ENCODE measurements around the gene STAMBP.

Gene STAMBP

DNA sequence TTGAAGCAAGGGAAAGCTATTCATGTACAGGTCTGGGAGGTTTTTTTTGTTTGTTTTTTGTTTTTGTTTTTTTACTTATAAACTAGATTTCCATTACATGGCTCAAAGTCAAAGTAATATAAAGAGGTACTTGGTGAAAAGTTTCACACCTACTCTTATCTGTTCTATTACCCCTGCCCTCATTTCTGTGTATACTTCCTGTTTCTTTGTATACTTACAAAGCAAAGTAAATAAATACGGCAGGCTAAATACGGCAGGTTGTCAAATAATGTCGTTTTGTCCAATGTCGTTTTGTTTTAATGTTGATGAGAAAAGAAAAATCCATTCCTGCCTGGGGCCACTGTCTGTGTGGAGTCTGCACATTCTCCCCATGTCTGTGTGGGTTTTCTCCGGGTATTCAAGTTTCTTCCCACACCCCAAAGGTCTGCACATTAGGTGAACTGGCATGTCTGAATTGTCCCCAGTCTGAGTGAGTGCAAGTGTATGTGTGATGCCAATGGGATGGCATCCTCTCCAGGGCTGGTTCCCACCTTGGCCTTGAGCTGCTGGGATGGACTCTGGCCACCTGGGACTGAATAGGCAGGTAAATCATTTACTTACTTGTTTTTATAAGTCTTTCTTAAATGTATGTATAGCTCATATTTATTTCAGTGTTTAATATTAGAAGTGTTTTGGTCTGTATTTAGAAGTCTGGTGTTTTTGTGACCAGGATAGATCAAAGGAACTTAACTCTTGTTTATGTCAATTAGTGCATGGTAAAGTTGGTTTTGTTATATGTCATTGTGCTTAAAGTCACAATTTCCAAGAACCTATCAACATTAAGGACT, 13.4 kb downstream of the STAMBP start:
- POLR2A ChIA-PET = no interaction called here
- CTCF ChIA-PET = interaction anchor here (1.5 to 1.6 kb wide), 2 partner anchors 18 to 22 kb away, joined by 4 to 6 read pairs; no protein-coding TSS in a partner anchor
- DNase-seq (ENCODE audit: extremely low spot score) = no peak

DNA sequence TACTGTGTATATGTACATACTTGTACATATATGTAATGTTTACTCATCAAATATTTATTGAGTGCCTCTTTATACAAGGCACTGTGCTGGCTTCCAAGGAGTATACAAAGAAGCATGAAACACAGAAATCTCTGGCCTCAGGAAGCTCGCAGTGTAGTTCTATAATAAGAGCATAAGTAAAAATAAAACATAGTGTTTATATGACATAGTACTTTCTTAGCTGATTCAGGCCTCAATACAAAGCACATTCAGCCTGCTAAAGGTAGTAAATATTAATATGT, 13.9 kb downstream of the STAMBP start:
- ChIA-PET CTCF (interaction anchor here (1.3 to 3.8 kb wide), 4 partner anchors 15 to 492 kb away, joined by 3 to 20 read pairs (median 5); partner anchors contain the start of gene STAMBP), POLR2A (no interaction called here)
- no peak for DNase-seq (ENCODE audit: extremely low spot score)
- TF ChIP-seq, protein P1, sequence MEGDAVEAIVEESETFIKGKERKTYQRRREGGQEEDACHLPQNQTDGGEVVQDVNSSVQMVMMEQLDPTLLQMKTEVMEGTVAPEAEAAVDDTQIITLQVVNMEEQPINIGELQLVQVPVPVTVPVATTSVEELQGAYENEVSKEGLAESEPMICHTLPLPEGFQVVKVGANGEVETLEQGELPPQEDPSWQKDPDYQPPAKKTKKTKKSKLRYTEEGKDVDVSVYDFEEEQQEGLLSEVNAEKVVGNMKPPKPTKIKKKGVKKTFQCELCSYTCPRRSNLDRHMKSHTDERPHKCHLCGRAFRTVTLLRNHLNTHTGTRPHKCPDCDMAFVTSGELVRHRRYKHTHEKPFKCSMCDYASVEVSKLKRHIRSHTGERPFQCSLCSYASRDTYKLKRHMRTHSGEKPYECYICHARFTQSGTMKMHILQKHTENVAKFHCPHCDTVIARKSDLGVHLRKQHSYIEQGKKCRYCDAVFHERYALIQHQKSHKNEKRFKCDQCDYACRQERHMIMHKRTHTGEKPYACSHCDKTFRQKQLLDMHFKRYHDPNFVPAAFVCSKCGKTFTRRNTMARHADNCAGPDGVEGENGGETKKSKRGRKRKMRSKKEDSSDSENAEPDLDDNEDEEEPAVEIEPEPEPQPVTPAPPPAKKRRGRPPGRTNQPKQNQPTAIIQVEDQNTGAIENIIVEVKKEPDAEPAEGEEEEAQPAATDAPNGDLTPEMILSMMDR (IDR thresholded peaks at IDR 0.05; ENCODE audit: control extremely low read depth, extremely low read depth, low read depth, missing control alignments) = no peak

More for the DNA sequence above, 13.4 kb downstream of the STAMBP start:
- TF ChIP-seq, protein P1 (IDR thresholded peaks at IDR 0.05; ENCODE audit: control extremely low read depth, extremely low read depth, low read depth, missing control alignments) = no peak

DNA sequence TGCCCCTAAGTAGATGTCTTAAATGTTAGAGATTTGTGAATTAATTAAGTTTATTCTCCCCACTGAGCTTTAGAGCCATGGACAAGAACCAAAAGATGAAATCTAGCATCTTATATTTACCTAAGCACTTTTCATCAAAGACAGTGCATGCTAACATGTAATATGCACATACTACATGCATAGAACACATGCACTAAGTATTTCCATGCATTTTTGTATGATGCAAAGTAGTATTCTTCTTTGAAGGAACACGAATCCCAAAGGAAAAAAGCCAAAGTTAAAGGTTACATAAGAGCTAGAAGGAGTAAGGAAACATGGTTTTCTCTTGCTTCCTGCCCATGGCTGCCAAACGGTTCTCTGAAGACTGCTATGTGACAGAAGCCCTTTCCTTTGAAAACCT, 15.3 kb downstream of the STAMBP start:
- ChIA-PET POLR2A (no interaction called here), CTCF (interaction anchor here (1.1 to 3.8 kb wide), 4 partner anchors 17 to 491 kb away, joined by 3 to 20 read pairs (median 6); partner anchors contain the start of gene STAMBP)
- DNase-seq (ENCODE audit: extremely low spot score) = no peak
- TF ChIP-seq, protein P1 (IDR thresholded peaks at IDR 0.05; ENCODE audit: control extremely low read depth, extremely low read depth, low read depth, missing control alignments) = no peak

DNA sequence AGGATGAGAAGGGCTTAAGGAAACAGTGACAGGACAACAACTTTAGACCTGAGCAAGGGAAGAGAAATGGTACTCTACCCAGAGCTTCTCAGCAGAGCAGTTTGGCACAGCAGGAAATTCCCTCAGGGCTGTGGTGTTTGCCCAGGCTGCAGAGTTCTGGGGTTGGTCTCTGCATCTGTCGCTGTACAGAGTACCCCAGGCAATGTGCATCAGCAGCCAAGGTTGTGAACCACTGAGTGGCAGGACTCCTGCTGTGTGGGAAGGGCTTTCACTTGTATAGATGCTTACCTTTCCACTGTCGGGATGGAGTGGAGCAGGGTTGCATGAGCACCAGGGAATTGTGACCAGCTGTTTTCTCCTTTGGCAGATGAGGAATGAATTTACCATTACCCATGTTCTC, 21.2 kb downstream of the STAMBP start:
- TF ChIP-seq, protein P1 (IDR thresholded peaks at IDR 0.05; ENCODE audit: control extremely low read depth, extremely low read depth, low read depth, missing control alignments) = no peak
- ChIA-PET POLR2A (no interaction called here), CTCF (no interaction called here)
- no peak for DNase-seq (ENCODE audit: extremely low spot score)

DNA sequence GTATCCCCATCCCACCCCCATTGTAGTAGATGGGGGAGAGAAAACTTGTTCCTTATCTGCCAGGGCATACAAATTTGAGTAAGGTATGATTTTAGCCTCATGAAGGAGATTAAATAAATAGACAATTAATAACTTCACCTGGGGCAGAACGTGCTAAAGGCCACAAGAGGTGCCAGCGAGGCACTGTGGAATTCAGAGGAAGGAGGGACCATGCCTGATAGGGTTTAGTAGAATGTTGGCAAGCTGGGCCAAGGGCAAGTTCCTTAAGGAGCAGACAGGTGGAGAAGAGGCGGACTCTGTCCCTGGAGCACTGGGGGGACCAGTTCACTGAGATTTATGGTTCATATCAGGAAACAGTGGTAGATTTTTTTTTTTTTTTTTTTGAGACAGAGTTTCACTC, 22.5 kb downstream of the STAMBP start:
- no peak for DNase-seq (ENCODE audit: extremely low spot score)

DNA sequence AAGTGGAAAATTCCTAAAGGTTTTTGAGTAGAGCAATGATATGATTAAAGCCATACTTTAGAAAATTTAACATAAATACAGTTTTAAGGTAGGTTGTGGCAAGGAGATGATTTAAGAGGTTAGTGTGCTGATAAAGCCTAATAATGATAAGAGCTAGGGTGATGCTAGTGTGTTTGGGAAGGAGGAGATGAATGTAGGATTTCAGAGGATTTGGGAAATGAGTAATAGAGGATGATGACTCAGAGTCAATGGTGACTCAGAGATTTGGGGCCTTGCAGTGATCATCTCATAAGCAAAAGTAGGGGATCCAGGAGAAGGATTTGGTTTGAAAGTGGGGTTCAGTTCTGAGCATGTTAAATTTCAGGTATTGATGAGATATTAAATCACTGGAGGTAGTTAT, 23.3 kb downstream of the STAMBP start:
- CTCF ChIA-PET = no interaction called here
- TF ChIP-seq, protein P1 (IDR thresholded peaks at IDR 0.05; ENCODE audit: control extremely low read depth, extremely low read depth, low read depth, missing control alignments) = no peak
- DNase-seq (ENCODE audit: extremely low spot score) = no peak
- POLR2A ChIA-PET = no interaction called here

More for the DNA sequence above, 22.5 kb downstream of the STAMBP start:
- CTCF ChIA-PET = no interaction called here
- POLR2A ChIA-PET = no interaction called here
- TF ChIP-seq, protein P1 (IDR thresholded peaks at IDR 0.05; ENCODE audit: control extremely low read depth, extremely low read depth, low read depth, missing control alignments) = peak; percentile 18

Data from GM10248 (cell line).